ENCODE data around the gene PRKCH. TPM values are rescaled to one million over a fixed set of nuclear protein-coding genes. Genes with fewer than 3 reads are reported as not detected.
A peak's percentile ranks its signal among the peaks of the same experiment; 100 is the strongest.

The PRKCH gene
- polyA plus RNA-seq, 6 donors from 2014 or later: 0.59 to 2.8 (median 2.1) TPM

DNA sequence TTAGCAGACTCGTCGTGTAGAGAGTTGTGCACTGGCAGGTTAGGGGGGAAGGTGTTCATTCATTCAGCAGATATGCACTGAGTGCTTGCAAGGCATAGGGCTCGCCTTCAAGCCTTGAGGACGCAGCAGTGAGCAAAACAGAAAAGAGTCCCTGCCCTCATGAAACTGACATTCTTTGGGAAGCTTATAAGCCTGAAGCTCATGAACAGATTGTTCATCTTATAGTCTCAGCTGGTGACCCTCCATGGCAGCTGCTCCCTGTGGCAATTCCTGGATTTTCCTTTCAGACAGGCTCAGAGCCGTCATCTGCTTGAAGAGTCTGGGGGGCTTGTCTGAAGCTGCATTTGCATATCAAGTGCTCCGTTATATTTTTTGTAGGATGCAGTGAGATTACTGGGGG is 148.4 kb downstream of the PRKCH start:
- H3K27ac Mint-ChIP-seq: peak overlapping the region in 5 of 6 donors; percentile 30 to 99 (median 71)
- H3K27me3 Mint-ChIP-seq: no peaks in the 10 kb centered on the region
- no peak for DNase-seq
- no peaks in the 10 kb centered on the region for H3K36me3 Mint-ChIP-seq
- ATAC-seq (ENCODE audit: low read depth in 2 of 2): no peak
- peak overlapping the region in 4 of 8 donors; percentile 6 to 88 (median 74) for H3K4me3 Mint-ChIP-seq
- H3K4me1 Mint-ChIP-seq: peaks cover 44 to 49% (median 48%) of the 10 kb centered on the region in 3 donors
- H3K9me3 Mint-ChIP-seq: peaks cover 0 to 2% (median 0%) of the 10 kb centered on the region in 7 donors

DNA sequence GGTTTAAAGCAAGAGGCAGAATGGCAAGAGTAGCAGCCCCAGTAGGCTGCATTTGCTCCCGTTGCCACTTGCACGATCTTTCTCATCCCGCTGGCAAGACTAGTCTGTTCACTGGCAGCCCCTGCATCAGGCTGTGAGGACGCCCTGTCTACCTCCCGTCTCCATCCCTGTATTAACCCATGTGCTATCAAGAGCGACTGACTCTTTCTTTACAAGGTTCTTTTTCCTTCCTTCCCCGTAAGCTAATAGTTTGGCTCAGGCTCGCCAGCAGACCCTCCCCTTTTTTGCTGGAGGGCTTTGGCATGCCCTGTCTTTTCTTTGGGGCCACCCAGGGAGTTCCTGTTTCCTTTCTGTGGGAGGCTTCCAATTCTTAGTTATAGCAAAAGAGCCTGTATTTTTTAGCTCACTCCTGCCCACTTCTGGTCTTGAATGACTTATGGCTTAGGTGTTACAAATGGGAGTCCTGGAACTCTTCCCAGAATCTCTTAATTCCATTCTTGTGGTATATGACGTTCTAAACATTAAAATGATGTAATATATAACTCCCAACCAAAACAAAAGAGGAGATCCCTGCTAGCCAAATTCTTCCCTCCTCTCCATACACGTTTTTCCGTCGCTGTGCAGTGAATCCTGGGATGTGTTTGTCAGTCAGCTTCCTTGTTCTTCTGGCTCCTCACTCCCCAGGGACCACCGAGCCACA is 149.0 kb downstream of the PRKCH start:
- ATAC-seq (ENCODE audit: low read depth in 2 of 2) (no peak), DNase-seq (no peak)
- Mint-ChIP-seq H3K4me3 (peak overlapping the region in 7 of 8 donors; percentile 87 to 96 (median 91)), H3K27me3 (no peaks in the 10 kb centered on the region), H3K9me3 (peaks cover 0 to 2% (median 0%) of the 10 kb centered on the region in 7 donors), H3K27ac (peak overlapping the region; percentile 24 to 99 (median 90)), H3K4me1 (peaks cover 51 to 55% (median 54%) of the 10 kb centered on the region in 3 donors), H3K36me3 (no peaks in the 10 kb centered on the region)

DNA sequence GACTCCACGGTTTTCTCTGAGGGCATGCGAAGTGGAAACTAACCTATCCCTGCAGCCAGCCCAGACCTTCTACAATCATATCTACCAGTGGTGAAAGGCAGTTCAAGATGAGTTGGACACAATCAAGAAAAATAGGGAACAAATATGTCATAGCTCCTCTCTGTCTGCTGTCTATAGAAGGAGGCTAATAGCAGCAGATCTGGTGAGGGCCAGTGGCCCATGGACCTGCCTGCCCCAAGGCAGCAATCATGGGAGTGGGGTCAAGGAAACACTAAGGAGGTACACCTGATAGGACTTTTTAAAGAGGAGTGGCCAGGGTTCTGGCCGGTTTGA is 149.5 kb downstream of the PRKCH start:
- H3K27ac Mint-ChIP-seq: peak overlapping the region in 5 of 6 donors; percentile 19 to 99 (median 94)
- H3K4me1 Mint-ChIP-seq: peaks cover 52 to 57% (median 55%) of the 10 kb centered on the region in 3 donors
- H3K27me3 Mint-ChIP-seq: no peaks in the 10 kb centered on the region
- H3K4me3 Mint-ChIP-seq: peak overlapping the region; percentile 87 to 96 (median 92)
- ATAC-seq (ENCODE audit: low read depth in 2 of 2): no peak
- H3K9me3 Mint-ChIP-seq: peaks cover 0 to 2% (median 0%) of the 10 kb centered on the region in 7 donors
- no peak for DNase-seq
- no peaks in the 10 kb centered on the region for H3K36me3 Mint-ChIP-seq

DNA sequence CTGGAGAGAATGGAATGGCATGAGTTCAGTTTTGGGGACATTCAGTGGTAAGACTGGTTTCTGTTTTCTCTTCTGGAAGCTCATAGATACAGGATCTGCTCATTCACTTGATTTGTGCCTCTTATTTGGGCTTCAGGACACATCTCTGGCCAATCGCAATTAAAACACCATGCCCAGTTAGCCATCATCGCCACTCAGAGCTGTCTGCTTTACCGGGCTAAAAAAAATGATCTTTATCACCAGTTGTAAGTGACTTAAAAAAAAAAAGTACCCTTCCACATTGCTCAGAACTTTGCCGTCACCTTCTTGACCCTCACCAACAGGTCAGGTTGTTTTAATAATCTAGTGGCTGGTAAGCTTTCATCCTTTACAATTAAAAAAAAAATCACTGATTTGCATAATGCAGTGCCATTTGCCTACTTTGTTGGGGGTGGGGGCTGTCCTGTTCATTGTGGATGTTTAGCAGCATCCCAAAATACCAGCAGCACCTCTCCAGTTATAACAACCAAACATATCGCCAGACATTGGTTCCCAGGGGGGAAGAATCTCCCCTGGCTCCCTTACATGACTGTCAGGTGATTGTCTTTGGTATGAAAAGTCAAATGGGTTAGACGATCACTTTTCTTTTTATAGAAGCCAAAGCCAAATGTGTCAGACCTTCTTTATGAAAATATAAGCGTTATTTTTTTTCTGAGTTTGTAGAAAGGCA is 150.1 kb downstream of the PRKCH start:
- Mint-ChIP-seq H3K9me3 (peaks cover 0 to 2% (median 0%) of the 10 kb centered on the region in 7 donors), H3K27ac (peak overlapping the region; percentile 85 to 99 (median 94)), H3K27me3 (no peaks in the 10 kb centered on the region), H3K36me3 (no peaks in the 10 kb centered on the region), H3K4me1 (peaks cover 57 to 62% (median 60%) of the 10 kb centered on the region in 3 donors), H3K4me3 (peak overlapping the region; percentile 87 to 96 (median 92))
- DNase-seq (peak; percentile 41), ATAC-seq (ENCODE audit: low read depth in 2 of 2) (peak; percentile 35 to 44)

DNA sequence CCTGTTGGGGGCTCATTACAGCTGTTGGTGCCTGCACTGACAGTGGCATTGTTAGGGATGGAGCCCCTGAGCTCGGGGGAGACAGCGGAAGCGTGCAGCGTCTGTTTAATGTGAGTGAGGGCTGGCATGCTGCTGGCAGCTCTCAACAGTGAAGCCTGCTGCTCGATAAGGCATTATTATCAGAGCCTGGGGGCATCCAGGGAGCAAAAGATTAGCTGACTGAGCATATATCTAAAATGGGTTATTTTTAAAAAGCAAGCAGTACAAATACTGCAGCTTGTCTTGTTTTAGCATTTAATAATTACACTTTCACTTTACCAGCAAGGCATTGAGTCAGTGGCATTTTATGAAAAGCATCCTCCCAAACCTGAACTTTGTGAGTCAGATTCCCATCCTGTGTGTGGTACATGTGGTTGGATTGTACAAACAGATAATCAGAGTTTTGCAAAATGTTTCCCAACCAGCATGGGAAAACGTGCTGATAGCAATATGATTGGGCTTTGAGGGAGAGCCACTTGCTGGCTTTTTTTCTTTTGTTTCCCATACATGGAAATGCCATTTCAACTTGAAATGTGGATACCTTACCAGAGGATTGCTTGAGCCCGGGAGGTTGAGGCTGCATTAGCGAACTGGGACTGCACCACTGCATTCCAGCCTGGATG is 150.8 kb downstream of the PRKCH start:
- ATAC-seq (ENCODE audit: low read depth in 2 of 2) (peak; percentile 22 to 23), DNase-seq (no peak)
- peak overlapping the region; percentile 87 to 96 (median 92) for H3K4me3 Mint-ChIP-seq
- H3K36me3 Mint-ChIP-seq: no peaks in the 10 kb centered on the region
- peak overlapping the region; percentile 89 to 99 (median 94) for H3K27ac Mint-ChIP-seq
- H3K9me3 Mint-ChIP-seq: peaks cover 0 to 2% (median 0%) of the 10 kb centered on the region in 7 donors
- H3K4me1 Mint-ChIP-seq: peaks cover 62 to 69% (median 65%) of the 10 kb centered on the region in 3 donors
- H3K27me3 Mint-ChIP-seq: no peaks in the 10 kb centered on the region

DNA sequence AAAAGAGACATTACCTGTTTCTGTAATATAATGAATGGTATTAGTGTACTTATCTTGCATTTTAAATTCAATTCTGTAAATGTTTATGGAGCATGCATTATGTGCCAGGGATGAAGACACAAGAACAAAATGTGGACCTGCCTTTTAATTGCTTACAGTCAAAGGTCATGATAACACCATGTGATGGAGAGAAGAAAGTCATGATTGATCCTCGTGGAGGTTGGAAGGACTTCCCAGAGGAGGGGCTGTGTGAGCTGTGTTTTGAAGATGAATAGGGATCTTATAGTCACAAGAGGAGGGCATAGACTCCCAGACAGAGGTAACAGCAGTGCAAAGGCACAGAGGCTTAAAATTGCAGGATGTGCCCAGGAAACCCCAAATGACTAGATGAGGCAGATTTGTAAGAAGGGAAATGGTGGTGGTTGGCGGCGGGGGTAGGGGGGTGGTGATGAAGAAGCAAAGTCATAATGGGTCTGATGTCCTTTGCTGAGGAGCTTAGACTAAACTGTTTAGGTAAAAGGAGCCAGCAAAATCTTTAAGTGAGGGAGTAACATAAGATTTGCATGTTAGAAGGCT is 151.5 kb downstream of the PRKCH start:
- Mint-ChIP-seq H3K27me3 (no peaks in the 10 kb centered on the region), H3K4me3 (peak overlapping the region; percentile 87 to 96 (median 92)), H3K27ac (peak overlapping the region; percentile 89 to 99 (median 93)), H3K9me3 (peaks cover 0 to 2% (median 0%) of the 10 kb centered on the region in 7 donors), H3K4me1 (peaks cover 66 to 77% (median 72%) of the 10 kb centered on the region in 3 donors), H3K36me3 (no peaks in the 10 kb centered on the region)
- ATAC-seq (ENCODE audit: low read depth in 2 of 2): no peak
- DNase-seq: no peak

DNA sequence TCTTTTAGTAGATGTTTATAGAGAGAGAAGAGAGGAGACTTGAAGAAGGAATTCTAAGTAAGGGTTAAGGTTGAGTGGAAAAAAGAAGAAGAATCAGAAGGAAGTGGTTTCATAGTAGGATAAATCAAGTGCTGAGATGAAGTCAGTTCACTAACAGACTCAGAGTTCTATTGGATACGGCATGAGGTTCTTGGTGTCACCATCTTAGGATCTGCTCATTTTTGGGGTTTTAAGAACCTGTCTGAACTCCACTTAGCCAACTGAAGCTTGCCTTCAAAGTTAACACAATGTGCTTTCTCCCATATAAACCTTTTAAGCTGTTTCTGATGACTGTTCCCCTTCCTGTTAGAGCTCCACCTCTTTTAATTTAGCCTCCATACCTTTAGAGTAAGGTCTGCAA is 152.6 kb downstream of the PRKCH start:
- Mint-ChIP-seq H3K27ac (peak overlapping the region; percentile 89 to 99 (median 94)), H3K27me3 (no peaks in the 10 kb centered on the region), H3K36me3 (no peaks in the 10 kb centered on the region), H3K9me3 (peaks cover 0 to 2% (median 0%) of the 10 kb centered on the region in 7 donors), H3K4me1 (peaks cover 70 to 88% (median 82%) of the 10 kb centered on the region in 3 donors), H3K4me3 (peak overlapping the region in 7 of 8 donors; percentile 8 to 96 (median 50))
- DNase-seq (no peak), ATAC-seq (ENCODE audit: low read depth in 2 of 2) (no peak)

DNA sequence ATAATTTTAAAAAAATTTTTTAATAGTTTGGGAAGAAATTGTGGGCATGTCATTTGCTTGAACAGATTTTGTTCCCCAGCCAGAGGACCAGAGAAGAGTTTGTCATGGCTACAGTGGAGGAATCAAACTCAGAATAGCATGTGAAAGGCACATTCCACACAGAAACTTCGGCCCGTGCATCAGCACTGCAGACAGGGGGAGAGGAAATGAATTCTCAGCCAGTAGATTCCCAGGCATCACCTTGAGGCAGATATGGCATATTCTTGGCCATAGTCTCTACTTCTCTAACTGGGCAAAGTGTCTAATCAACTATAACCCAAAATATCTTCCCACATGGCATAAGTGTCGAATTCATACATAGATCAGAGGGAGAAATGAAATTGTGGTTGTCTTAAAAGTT is 153.3 kb downstream of the PRKCH start:
- ATAC-seq (ENCODE audit: low read depth in 2 of 2) (no peak), DNase-seq (no peak)
- no peaks in the 10 kb centered on the region for H3K36me3 Mint-ChIP-seq
- H3K4me3 Mint-ChIP-seq: peak overlapping the region in 3 of 8 donors; percentile 25 to 50 (median 29)
- H3K27me3 Mint-ChIP-seq: no peaks in the 10 kb centered on the region
- H3K4me1 Mint-ChIP-seq: peaks cover 75 to 95% (median 89%) of the 10 kb centered on the region in 3 donors
- H3K9me3 Mint-ChIP-seq: peaks cover 0 to 2% (median 0%) of the 10 kb centered on the region in 7 donors
- H3K27ac Mint-ChIP-seq: peak overlapping the region; percentile 89 to 99 (median 92)

DNA sequence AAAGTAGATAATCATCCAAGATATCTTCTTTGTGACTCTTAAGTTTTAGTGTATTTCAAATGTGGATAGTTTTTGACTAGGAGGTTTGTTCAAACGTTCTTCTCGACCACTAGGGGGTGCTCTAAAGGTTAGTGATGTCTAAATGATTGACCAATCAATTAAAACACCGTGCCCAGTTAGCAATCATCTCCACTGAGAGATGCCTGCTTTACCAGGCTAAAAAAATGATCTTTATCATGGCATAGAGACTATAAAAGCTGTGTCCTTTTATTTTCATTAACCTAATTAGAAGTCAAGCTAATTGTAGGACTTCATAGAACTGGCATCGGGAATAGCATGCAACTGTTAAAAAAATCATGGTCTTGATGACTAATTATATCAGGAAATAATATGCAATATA is 153.9 kb downstream of the PRKCH start:
- DNase-seq (peak; percentile 59), ATAC-seq (ENCODE audit: low read depth in 2 of 2) (no peak)
- Mint-ChIP-seq H3K4me1 (peaks cover 70 to 96% (median 85%) of the 10 kb centered on the region in 3 donors), H3K9me3 (peaks cover 0 to 2% (median 0%) of the 10 kb centered on the region in 7 donors), H3K27ac (peak overlapping the region; percentile 89 to 99 (median 92)), H3K4me3 (peak overlapping the region in 4 of 8 donors; percentile 23 to 55 (median 38)), H3K27me3 (no peaks in the 10 kb centered on the region), H3K36me3 (no peaks in the 10 kb centered on the region)

DNA sequence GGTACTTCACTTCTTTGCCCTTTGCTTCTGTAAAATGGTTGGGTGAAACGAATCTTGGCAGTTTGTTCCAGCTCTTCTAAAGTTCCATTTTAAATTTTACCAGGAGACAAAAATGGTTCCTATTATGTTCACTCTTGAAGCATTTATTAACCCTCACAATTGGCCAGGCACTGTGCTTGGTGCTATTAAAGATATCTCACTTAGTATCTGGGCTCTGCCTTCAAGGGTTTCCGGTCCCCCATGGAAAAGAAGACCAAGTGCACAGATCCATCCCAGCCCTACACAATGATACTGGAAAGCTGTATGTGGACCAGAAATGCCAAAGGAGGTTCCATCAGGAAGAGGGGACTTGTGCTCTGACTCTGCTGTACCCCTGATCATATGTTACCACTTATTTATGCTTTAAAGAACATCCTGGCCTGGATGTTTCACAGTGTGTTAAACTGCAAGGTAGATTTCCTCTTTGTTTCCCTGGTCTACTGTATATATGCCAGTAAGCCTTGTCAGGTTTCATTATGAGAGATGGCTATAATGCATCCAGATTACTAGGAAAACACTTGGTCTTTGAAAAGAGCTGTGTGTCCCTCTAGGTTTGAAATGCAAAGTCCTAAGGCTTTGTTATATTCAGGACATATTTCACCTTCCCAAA is 154.8 kb downstream of the PRKCH start:
- no peaks in the 10 kb centered on the region for H3K36me3 Mint-ChIP-seq
- no peaks in the 10 kb centered on the region for H3K27me3 Mint-ChIP-seq
- peaks cover 0 to 2% (median 0%) of the 10 kb centered on the region in 7 donors for H3K9me3 Mint-ChIP-seq
- ATAC-seq (ENCODE audit: low read depth in 2 of 2): peak; percentile 1 to 4
- H3K4me3 Mint-ChIP-seq: peak overlapping the region in 7 of 8 donors; percentile 26 to 82 (median 54)
- no peak for DNase-seq
- peak overlapping the region; percentile 94 to 99 (median 98) for H3K27ac Mint-ChIP-seq
- H3K4me1 Mint-ChIP-seq: peaks cover 67 to 96% (median 84%) of the 10 kb centered on the region in 3 donors

DNA sequence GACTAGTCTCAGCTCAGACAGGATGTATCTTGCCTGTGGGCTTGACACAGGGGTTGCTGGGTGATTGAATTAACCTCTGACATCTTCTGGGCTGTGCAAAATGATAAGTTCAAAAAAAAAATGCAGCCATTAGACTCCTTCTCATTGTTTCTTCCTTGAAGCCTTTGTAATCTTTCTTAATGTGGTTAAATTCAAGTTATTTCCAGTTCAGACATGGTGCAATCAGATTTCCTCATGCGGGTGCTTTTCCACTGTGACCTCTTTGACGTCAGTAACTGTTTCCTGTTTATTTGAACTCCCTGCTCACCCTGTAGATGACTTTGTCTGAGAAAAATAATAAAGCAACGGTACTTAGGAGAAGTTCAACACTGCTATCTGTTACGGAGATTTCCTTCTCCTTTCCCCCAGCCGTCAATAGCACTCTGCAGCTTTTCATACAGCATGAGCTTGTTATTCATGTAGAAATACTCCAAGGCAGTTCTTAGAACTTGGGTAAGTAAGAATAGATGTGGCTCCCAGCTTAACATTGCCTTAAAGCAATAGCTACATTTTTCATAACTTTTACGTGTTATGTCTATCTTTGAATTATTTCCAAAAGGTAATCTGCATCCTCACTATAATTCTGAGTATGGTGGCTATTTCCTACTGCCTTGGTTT is 155.5 kb downstream of the PRKCH start:
- peaks cover 0 to 2% (median 0%) of the 10 kb centered on the region in 7 donors for H3K9me3 Mint-ChIP-seq
- no peaks in the 10 kb centered on the region for H3K27me3 Mint-ChIP-seq
- peaks cover 62 to 92% (median 77%) of the 10 kb centered on the region in 3 donors for H3K4me1 Mint-ChIP-seq
- ATAC-seq (ENCODE audit: low read depth in 2 of 2) (peak; percentile 83 to 86), DNase-seq (peak; percentile 88)
- H3K27ac Mint-ChIP-seq: peak overlapping the region; percentile 94 to 99 (median 98)
- H3K36me3 Mint-ChIP-seq: no peaks in the 10 kb centered on the region
- peak overlapping the region; percentile 0 to 81 (median 56) for H3K4me3 Mint-ChIP-seq
